Endothelial cell (in vitro differentiated cells): ENCODE results near the gene MED13L. TPM values are rescaled to one million over a fixed set of nuclear protein-coding genes. Genes with fewer than 3 reads are reported as not detected.

Experiments
- DNase-seq: peaks from one replicate; pipeline ENCODE4 v3.0.0; 2021; ENCODE audit warnings: low spot score
- H3K27ac Mint-ChIP-seq: one replicate; pipeline ENCODE4 v1.8.0; 2021; ENCODE audit warnings: mixed read lengths, inconsistent platforms; ENCODE audit not compliant: unreplicated experiment
- H3K27me3 Mint-ChIP-seq: one replicate; pipeline ENCODE4 v1.8.0; 2021; ENCODE audit warnings: mild to moderate bottlenecking, moderate library complexity, mixed read lengths, inconsistent platforms; ENCODE audit not compliant: unreplicated experiment
- H3K36me3 Mint-ChIP-seq: one replicate; pipeline ENCODE4 v1.8.0; 2021; ENCODE audit warnings: mild to moderate bottlenecking, low read depth, mixed read lengths, inconsistent platforms; ENCODE audit not compliant: unreplicated experiment
- H3K4me1 Mint-ChIP-seq: one replicate; pipeline ENCODE4 v1.8.0; 2021; ENCODE audit warnings: mild to moderate bottlenecking, mixed read lengths, inconsistent platforms; ENCODE audit not compliant: unreplicated experiment
- H3K4me3 Mint-ChIP-seq: one replicate; pipeline ENCODE4 v1.8.0; 2021; ENCODE audit warnings: mild to moderate bottlenecking, mixed read lengths, inconsistent platforms; ENCODE audit not compliant: unreplicated experiment
- H3K9me3 Mint-ChIP-seq: one replicate; pipeline ENCODE4 v1.8.0; 2021; ENCODE audit warnings: mixed read lengths, inconsistent platforms; ENCODE audit not compliant: unreplicated experiment
- CTCF ChIP-seq: fragments of 200-600 bp; sonication (generic); IDR thresholded peaks from one replicate; pipeline ENCODE4 v1.5.0; 2021; ENCODE audit warnings: antibody characterized with exemption; ENCODE audit not compliant: unreplicated experiment
- total RNA-seq: library from RNA; stranded (reverse); fragmentation: NEBNext Ultra II Directional; extraction: Animal tissue kit (Norgen Biotek cat#: 25700); gene quantifications from one replicate; pipeline ENCODE4 v1.2.1, GENCODE V29; 2021; ENCODE audit not compliant: unreplicated experiment

Gene MED13L
- total RNA-seq, 1 donor from 2014 or later, result 97.0 TPM

GRCh38 chr12:116262741-116263140 is 14.8 kb downstream of the MED13L start:
- Mint-ChIP-seq H3K4me3 (no peak overlapping the region), H3K36me3 (no peaks in the 10 kb centered on the region), H3K9me3 (no peaks in the 10 kb centered on the region), H3K27ac (no peak overlapping the region), H3K4me1 (peaks cover 19% of the 10 kb centered on the region), H3K27me3 (no peaks in the 10 kb centered on the region)
- DNase-seq, result no peak
- TF ChIP-seq CTCF, result no peak

- Mint-ChIP-seq H3K36me3 (no peaks in the 10 kb centered on the region), H3K4me3 (no peak overlapping the region), H3K27me3 (no peaks in the 10 kb centered on the region), H3K27ac (no peak overlapping the region), H3K4me1 (peaks cover 26% of the 10 kb centered on the region), H3K9me3 (no peaks in the 10 kb centered on the region)
- no peak for TF ChIP-seq CTCF
- no peak for DNase-seq
Measured at GRCh38 chr12:116261525-116262100, 15.9 kb downstream of the MED13L start.

GRCh38 chr12:116259800-116260577 is 17.5 kb downstream of the MED13L start:
- Mint-ChIP-seq H3K4me1 (peaks cover 25% of the 10 kb centered on the region), H3K4me3 (no peak overlapping the region), H3K27ac (peak overlapping the region; percentile 15), H3K36me3 (no peaks in the 10 kb centered on the region), H3K9me3 (no peaks in the 10 kb centered on the region), H3K27me3 (no peaks in the 10 kb centered on the region)
- no peak for DNase-seq
- TF ChIP-seq CTCF, result no peak

GRCh38 chr12:116257826-116258225 is 19.7 kb downstream of the MED13L start:
- no peak for DNase-seq
- H3K27me3 Mint-ChIP-seq, result no peaks in the 10 kb centered on the region
- H3K4me3 Mint-ChIP-seq, result no peak overlapping the region
- no peak overlapping the region for H3K27ac Mint-ChIP-seq
- H3K36me3 Mint-ChIP-seq, result no peaks in the 10 kb centered on the region
- TF ChIP-seq CTCF, result no peak
- H3K9me3 Mint-ChIP-seq, result no peaks in the 10 kb centered on the region
- peaks cover 19% of the 10 kb centered on the region for H3K4me1 Mint-ChIP-seq

- Mint-ChIP-seq H3K9me3 (no peaks in the 10 kb centered on the region), H3K27ac (peak overlapping the region; percentile 19), H3K36me3 (no peaks in the 10 kb centered on the region), H3K4me1 (peaks cover 19% of the 10 kb centered on the region), H3K27me3 (no peaks in the 10 kb centered on the region), H3K4me3 (no peak overlapping the region)
- DNase-seq, result no peak
- no peak for TF ChIP-seq CTCF
Measured at GRCh38 chr12:116257215-116257614, 20.3 kb downstream of the MED13L start.
